Activated naive CD4-positive, alpha-beta T cell treated with Interleukin-2 at 50 U/mL for 16 hours (primary cell): Measurements from ENCODE around the gene GMPPA.

Source experiments
- DNase-seq: peaks from one replicate; pipeline ENCODE4 v3.0.0-alpha.2; 2020

The GMPPA gene

DNA sequence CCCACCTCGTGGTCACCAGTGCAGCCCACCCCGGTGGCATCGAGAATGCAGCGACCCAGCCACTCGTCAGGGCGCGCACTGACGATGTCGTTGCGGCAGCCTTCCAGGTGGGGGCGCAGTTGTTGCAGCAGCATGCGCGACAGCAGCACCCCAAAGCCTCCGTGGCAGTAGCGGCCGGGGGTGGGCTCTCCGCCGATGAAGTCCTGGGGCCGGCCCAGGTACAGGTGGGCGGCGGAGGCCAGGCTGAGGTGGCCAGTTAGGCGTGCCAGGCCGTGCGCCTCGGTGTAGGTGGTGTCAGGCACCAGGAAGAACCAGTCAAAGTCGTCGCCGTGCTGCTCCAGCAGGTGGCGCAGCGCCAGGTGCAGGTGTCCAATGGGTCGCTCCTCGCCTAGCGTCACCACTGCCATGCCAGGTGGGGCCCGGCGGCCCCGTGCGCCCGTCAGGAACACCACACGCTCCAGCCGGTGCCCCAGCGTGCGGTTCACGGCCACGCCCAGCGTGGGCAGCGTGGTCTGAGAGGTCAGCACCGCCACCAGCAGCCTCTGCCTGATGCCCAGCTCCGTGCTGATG lies 43.0 kb downstream of the GMPPA start:
- DNase-seq = peak; percentile 87

DNA sequence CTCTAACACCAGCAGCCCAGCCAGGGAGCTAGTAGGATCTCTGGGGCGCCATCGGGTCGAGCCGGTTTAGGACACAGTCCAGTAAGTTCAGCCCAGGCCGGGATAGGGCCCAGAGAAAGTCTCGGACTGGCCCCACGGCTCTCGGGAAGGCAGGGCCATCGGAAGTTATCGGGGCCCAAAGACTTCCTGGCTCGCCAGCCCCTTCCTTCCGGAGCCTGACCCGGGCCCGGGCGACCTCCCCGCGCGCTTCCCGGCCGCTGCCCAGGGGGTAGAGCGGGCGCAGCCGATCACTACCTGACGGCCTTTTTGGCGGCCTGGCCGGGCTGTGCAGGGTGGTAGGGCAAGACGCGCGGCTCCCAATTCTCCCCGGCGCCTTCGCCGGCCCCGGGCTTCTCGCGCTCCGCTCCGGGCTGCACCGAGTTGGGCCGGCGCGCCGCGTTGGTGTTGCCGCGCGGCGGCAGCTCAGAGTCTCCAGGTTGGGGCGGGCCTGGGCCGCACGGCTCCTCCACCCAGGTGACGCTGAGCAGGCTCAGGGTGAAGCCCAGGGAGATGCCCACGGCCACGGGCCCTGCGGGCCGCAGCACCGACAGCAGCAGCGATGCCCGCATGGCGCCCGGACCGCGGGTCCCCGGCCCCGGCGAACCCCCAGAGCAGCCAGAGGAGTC lies 44.4 kb downstream of the GMPPA start:
- no peak for DNase-seq

- DNase-seq = peak; percentile 95
These were observed 45.1 kb downstream of the GMPPA start, which contains the start of the genes CHPF and TMEM198 for GRCh38 chr2:219543596-219544358. CHPF (minus strand) TSS chr2:219543809; CDS start chr2:219543538, 271 bp downstream. TMEM198 (plus strand) TSS chr2:219544028; CDS start chr2:219544728, 700 bp downstream.

DNA sequence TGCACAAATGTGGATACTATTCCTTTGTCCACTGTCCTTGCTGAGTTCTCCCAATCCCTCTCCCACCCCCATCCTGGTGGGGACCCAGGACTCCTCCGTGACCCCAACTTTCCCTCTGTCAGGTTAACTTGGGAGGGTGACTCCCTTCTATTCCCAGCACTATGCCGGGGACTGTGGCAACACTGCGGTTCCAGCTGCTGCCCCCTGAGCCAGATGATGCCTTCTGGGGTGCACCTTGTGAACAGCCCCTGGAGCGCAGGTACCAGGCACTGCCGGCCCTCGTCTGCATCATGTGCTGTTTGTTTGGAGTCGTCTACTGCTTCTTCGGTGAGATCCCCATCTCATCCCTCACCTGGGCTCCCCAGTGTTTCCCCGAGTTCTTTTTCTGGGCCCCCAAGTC lies 45.9 kb downstream of the GMPPA start:
- no peak for DNase-seq

DNA sequence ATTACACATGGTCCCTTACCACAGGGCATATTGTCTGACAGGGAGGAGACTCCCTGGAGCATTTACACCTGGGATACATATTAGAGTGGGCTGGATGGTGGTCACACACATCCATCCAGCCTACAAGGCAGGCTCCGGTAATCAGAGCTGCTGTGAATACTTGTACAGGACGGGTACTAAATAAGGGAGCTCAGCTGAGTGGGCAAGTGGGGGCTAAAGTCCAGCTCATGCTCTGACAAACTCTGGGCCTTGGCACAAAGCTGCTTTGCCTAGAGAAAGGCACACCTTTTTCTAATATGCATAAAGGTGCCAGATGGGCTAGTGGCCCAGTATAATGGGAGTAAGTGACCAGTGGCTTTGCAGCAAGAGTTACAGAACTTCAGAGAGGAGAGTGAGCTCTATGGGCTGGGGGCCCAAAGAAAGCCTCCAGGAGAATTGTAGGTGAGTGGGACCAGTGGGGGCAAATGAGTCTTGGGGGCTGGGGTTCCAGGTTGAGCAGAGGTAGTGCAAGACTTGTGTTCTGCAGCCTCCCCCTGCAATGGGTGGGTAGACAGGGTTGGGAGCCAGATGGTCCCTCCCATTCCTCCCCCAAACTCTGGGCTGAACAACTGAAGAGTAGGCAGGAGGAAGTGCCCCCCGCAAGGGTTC lies 46.7 kb downstream of the GMPPA start:
- DNase-seq = no peak

- DNase-seq = no peak
These were observed 47.3 kb downstream of the GMPPA start for GRCh38 chr2:219545943-219546352.

GRCh38 chr2:219547621-219548020 lies 48.9 kb downstream of the GMPPA start:
- DNase-seq = no peak

GRCh38 chr2:219548990-219549389 lies 50.3 kb downstream of the GMPPA start:
- no peak for DNase-seq

- DNase-seq = no peak
These were observed 50.9 kb downstream of the GMPPA start for GRCh38 chr2:219549619-219550018.

- DNase-seq = no peak
These were observed 53.0 kb downstream of the GMPPA start for GRCh38 chr2:219551441-219552381.

- peak; percentile 82 for DNase-seq
These were observed 53.9 kb downstream of the GMPPA start for GRCh38 chr2:219552382-219553167.

DNA sequence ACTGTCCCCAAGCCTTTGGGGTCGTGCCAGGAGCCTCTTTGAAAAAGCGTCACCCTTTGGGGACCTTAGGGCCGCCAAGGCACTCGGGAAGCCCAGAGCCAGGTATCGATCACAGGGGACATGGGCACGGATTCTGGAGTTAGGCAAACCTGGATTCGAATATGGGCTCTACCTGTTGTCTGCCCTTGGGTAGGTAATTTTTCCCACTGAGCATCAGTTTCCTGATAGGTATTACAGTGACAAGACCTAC lies 54.4 kb downstream of the GMPPA start:
- no peak for DNase-seq

DNA sequence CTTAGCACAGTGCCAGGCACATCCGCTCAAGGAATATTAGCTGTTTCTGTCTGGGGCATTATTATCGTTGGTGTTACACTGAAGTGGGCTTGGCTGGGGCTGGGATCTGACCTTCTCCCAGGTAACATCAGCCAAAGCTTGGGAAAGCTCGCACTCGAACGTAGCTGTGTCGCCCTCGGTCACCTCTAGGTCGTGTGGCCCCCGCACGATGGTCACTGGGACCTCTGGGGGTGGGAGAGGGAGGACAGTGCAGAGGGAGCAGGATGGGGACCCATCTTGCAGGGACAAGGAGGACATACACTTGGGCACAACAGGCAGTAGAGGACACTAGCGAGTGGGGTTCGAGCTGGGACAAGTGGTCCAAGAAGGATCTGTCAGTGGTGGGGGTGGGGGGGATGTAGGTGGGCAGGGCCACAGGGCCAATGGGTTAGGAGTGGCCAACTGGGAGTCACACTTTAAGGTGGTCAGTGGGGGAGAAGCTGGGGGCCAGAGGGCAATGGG lies 54.8 kb downstream of the GMPPA start:
- no peak for DNase-seq

DNA sequence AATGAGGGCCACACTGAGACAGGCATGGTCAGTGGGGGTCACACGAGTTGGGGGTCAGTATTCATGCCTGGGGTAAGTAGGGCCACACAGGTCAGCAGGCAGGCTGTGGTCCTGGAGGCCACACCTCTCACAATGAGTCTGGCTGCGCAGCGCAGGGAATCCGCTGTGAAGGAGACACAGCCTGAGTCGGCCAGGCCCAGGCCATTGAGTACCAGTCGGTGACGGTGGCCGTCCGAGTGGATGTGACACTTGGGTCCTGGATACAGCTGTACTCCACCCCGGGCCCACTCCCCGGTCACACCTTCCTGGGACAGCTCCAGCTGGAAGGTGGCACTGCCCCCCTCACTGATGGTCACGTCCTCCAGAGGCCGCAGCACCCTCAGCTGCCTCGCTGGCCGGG lies 55.7 kb downstream of the GMPPA start:
- DNase-seq = no peak

DNA sequence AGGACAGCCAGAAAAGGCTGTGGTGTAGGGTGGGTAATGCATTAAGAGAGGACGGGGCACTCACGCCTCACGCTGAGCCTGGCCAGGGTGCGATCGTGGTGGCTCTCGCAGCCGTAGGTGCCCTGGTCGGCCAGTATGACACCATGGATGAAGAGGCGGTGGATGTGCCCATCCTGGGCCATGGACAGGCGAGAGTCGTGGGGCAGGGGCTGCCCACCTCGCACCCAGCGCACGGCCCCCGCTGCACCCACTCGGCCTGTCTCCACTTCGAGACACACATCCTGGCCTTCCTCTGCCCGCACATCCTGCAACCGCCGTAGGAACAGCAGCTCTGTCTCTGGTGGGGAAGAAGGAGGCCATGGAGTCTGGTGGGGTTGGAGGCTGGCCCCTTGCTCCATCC lies 57.3 kb downstream of the GMPPA start:
- no peak for DNase-seq

- DNase-seq = no peak
These were observed 57.7 kb downstream of the GMPPA start for GRCh38 chr2:219556413-219556812.
